GM23338 (cell line): Measurements from ENCODE around the gene SRGAP1. TPM values are rescaled to one million over a fixed set of nuclear protein-coding genes. Genes with fewer than 3 reads are reported as not detected.

ENCODE experiments used
- ATAC-seq: fragments of 200-7000 bp; cut with Tn5 transposase; 3 replicates; pipeline ENCODE4 v1.9.1; 2020
- DNase-seq: peaks from one replicate; pipeline ENCODE4 v3.0.0-alpha.2; 2015; ENCODE audit warnings: low spot score
- H2AFZ ChIP-seq: fragments of 200-600 bp; sonication (generic); 2 replicates; pipeline ENCODE4 v1.8.0; 2016; ENCODE audit warnings: antibody characterized with exemption, mild to moderate bottlenecking, moderate library complexity
- H3F3A ChIP-seq: fragments of 200-600 bp; sonication (generic); replicated peaks from 2 replicates; pipeline ENCODE4 v1.8.0; 2017; ENCODE audit warnings: antibody characterized with exemption, mixed run types, low read depth
- H3K27ac ChIP-seq: fragments of 200-600 bp; sonication (generic); 2 replicates; pipeline ENCODE4 v1.6.1; 2016; ENCODE audit warnings: low read depth
- H3K27me3 ChIP-seq: fragments of 200-600 bp; sonication (generic); 2 replicates; pipeline ENCODE4 v1.8.0; 2016; ENCODE audit warnings: mild to moderate bottlenecking, mixed run types, moderate library complexity; ENCODE audit not compliant: insufficient read depth
- H3K36me3 ChIP-seq: fragments of 200-600 bp; sonication (generic); 2 replicates; pipeline ENCODE4 v1.8.0; 2016; ENCODE audit warnings: mild to moderate bottlenecking; ENCODE audit not compliant: insufficient read depth
- H3K4me1 ChIP-seq: fragments of 200-600 bp; sonication (generic); 2 replicates; pipeline ENCODE4 v1.8.0; 2016; ENCODE audit warnings: mild to moderate bottlenecking, moderate library complexity; ENCODE audit not compliant: insufficient read depth
- H3K4me2 ChIP-seq: fragments of 200-600 bp; sonication (generic); 2 replicates; pipeline ENCODE4 v1.7.1; 2017; ENCODE audit warnings: mixed run types
- H3K4me3 ChIP-seq: fragments of 200-600 bp; sonication (generic); 2 replicates; pipeline ENCODE4 v1.6.1; 2016; ENCODE audit warnings: mixed run types
- H3K79me2 ChIP-seq: fragments of 200-600 bp; sonication (generic); replicated peaks from 2 replicates; pipeline ENCODE4 v1.8.0; 2017; ENCODE audit warnings: mild to moderate bottlenecking; ENCODE audit not compliant: insufficient read depth
- H3K9me2 ChIP-seq: fragments of 200-600 bp; sonication (generic); 2 replicates; pipeline ENCODE4 v1.8.0; 2017; ENCODE audit not compliant: insufficient read depth
- H4K20me1 ChIP-seq: fragments of 200-600 bp; sonication (generic); replicated peaks from 2 replicates; pipeline ENCODE4 v1.8.0; 2017; ENCODE audit warnings: mild to moderate bottlenecking; ENCODE audit not compliant: insufficient read depth
- H3K27ac Mint-ChIP-seq: 2 replicates; pipeline ENCODE4 v1.8.0; 2020; ENCODE audit warnings: inconsistent platforms, mild to moderate bottlenecking, moderate library complexity, mixed read lengths
- H3K27me3 Mint-ChIP-seq: 3 replicates; pipeline ENCODE4 v1.8.0; 2022; ENCODE audit warnings: low read depth, mild to moderate bottlenecking, moderate library complexity, mixed read lengths, inconsistent platforms; ENCODE audit not compliant: insufficient read depth, poor library complexity
- H3K36me3 Mint-ChIP-seq: 3 replicates; pipeline ENCODE4 v1.8.0; 2021; ENCODE audit warnings: low read depth, mild to moderate bottlenecking, inconsistent platforms, moderate library complexity, mixed read lengths
- H3K4me1 Mint-ChIP-seq: 3 replicates; pipeline ENCODE4 v1.8.0; 2020; ENCODE audit warnings: mild to moderate bottlenecking, inconsistent platforms, mixed read lengths
- H3K4me3 Mint-ChIP-seq: 3 replicates; pipeline ENCODE4 v1.8.0; 2021; ENCODE audit warnings: moderate library complexity, mild to moderate bottlenecking, inconsistent platforms, mixed read lengths
- H3K9me3 Mint-ChIP-seq: 3 replicates; pipeline ENCODE4 v1.8.0; 2020; ENCODE audit warnings: moderate library complexity, mild to moderate bottlenecking, inconsistent platforms, mixed read lengths
- ETS1 ChIP-seq: IDR thresholded peaks from 2 replicates; pipeline ENCODE4 v1.6.1; 2016; ENCODE audit warnings: antibody characterized with exemption
- EZH2 ChIP-seq: fragments of 200-600 bp; sonication (generic); IDR thresholded peaks from one replicate; pipeline ENCODE4 v1.8.0; 2017; ENCODE audit warnings: antibody characterized with exemption, mild to moderate bottlenecking, low read depth; ENCODE audit not compliant: unreplicated experiment
- EZH2phosphoT487 ChIP-seq: fragments of 200-600 bp; sonication (generic); IDR thresholded peaks from one replicate; pipeline ENCODE4 v1.8.1; 2018; ENCODE audit warnings: antibody characterized with exemption; ENCODE audit not compliant: unreplicated experiment
- JUNB ChIP-seq: IDR thresholded peaks from one replicate; pipeline ENCODE4 v1.6.1; 2016; ENCODE audit warnings: antibody characterized with exemption; ENCODE audit not compliant: unreplicated experiment
- NANOG ChIP-seq: IDR thresholded peaks from 2 replicates; pipeline ENCODE4 v1.6.1; 2016; ENCODE audit warnings: antibody characterized with exemption, borderline replicate concordance
- POLR2AphosphoS5 ChIP-seq: IDR thresholded peaks from 2 replicates; pipeline ENCODE4 v1.6.1; 2016; ENCODE audit warnings: antibody characterized with exemption, low read depth
- STAT1 ChIP-seq: IDR thresholded peaks from one replicate; pipeline ENCODE4 v1.6.1; 2016; ENCODE audit warnings: antibody characterized with exemption; ENCODE audit not compliant: unreplicated experiment
- ZNF114 ChIP-seq: fragments of 250-450 bp; sonication (Bioruptor Pico); IDR thresholded peaks from 2 replicates; pipeline ENCODE4 v1.5.0; 2020; ENCODE audit warnings: mild to moderate bottlenecking, moderate library complexity
- ZNF331 ChIP-seq: fragments of 250-450 bp; sonication (Bioruptor Pico); IDR thresholded peaks from 2 replicates; pipeline ENCODE4 v1.5.0; 2020; ENCODE audit warnings: low read depth, mild to moderate bottlenecking, moderate library complexity
- polyA plus RNA-seq: library from polyadenylated mRNA; unstranded; fragments of >200 nt; fragmentation: Nextera tagmentation; extraction: Ambion mirVana; gene quantifications from 2 replicates; pipeline ENCODE4 v1.2.1, GENCODE V29; 2016
- total RNA-seq: library from RNA; depleted of rRNA; stranded (reverse); fragments of >200 nt; shearing (Covaris generic); gene quantifications from 2 replicates; pipeline ENCODE4 v1.2.3, GENCODE V29; 2014
- TF ChIP-seq, protein P1 (sequence below), 2 experiments: fragments of 200-600 bp in 1 of 2; sonication (generic) in 1 of 2; conservative IDR thresholded peaks; 2 replicates each; pipeline versions ENCODE4 v1.5.1 to v1.6.1; 2016 to 2017; ENCODE audit warnings: antibody characterized with exemption in 2 of 2, low read depth in 2 of 2, mild to moderate bottlenecking in 2 of 2, moderate library complexity in 1 of 2
- TF ChIP-seq, protein P2 (sequence below): IDR thresholded peaks from one replicate; pipeline ENCODE4 v1.6.1; 2018; ENCODE audit warnings: antibody characterized with exemption; ENCODE audit not compliant: unreplicated experiment
- TF ChIP-seq, protein P3 (sequence below): fragments of 250-450 bp; sonication (Bioruptor Pico); IDR thresholded peaks from 2 replicates; pipeline ENCODE4 v1.5.0; 2020; ENCODE audit warnings: mild to moderate bottlenecking, moderate library complexity

The SRGAP1 gene
- total and polyA plus RNA-seq, 2 experiments from 2014 or later, result 6.1 to 8.1 TPM

GRCh38 chr12:64160711-64161060 lies 316.2 kb downstream of the SRGAP1 start:
- Histone ChIP-seq H3K36me3 (no peaks in the 10 kb centered on the region), H3K79me2 (no peaks in the 10 kb centered on the region), H4K20me1 (no peaks in the 10 kb centered on the region), H3K4me3 (no peak overlapping the region), H2AFZ (no peak overlapping the region), H3K4me2 (no peak overlapping the region), H3F3A (no peaks in the 10 kb centered on the region), H3K9me2 (0 out of 2 replicates have a peak, but pooled peaks cover under 1% of the 10 kb centered on the region), H3K4me1 (no peaks in the 10 kb centered on the region; the same call in 1 of the 2 replicates), H3K27me3 (no peaks in the 10 kb centered on the region), H3K27ac (no peak overlapping the region; the same call in 1 of the 2 replicates)
- TF ChIP-seq JUNB, result no peak
- TF ChIP-seq NANOG, result no peak
- no peak for TF ChIP-seq ZNF114 (CRISPR knock-in tag)
- TF ChIP-seq, protein P1, sequence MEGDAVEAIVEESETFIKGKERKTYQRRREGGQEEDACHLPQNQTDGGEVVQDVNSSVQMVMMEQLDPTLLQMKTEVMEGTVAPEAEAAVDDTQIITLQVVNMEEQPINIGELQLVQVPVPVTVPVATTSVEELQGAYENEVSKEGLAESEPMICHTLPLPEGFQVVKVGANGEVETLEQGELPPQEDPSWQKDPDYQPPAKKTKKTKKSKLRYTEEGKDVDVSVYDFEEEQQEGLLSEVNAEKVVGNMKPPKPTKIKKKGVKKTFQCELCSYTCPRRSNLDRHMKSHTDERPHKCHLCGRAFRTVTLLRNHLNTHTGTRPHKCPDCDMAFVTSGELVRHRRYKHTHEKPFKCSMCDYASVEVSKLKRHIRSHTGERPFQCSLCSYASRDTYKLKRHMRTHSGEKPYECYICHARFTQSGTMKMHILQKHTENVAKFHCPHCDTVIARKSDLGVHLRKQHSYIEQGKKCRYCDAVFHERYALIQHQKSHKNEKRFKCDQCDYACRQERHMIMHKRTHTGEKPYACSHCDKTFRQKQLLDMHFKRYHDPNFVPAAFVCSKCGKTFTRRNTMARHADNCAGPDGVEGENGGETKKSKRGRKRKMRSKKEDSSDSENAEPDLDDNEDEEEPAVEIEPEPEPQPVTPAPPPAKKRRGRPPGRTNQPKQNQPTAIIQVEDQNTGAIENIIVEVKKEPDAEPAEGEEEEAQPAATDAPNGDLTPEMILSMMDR (conservative IDR thresholded peaks at IDR 0.05; ENCODE audit: low read depth in 2 of 2), result no peak
- TF ChIP-seq EZH2, result no peak
- no peak for TF ChIP-seq EZH2phosphoT487
- TF ChIP-seq POLR2AphosphoS5, result no peak
- TF ChIP-seq, protein P2, sequence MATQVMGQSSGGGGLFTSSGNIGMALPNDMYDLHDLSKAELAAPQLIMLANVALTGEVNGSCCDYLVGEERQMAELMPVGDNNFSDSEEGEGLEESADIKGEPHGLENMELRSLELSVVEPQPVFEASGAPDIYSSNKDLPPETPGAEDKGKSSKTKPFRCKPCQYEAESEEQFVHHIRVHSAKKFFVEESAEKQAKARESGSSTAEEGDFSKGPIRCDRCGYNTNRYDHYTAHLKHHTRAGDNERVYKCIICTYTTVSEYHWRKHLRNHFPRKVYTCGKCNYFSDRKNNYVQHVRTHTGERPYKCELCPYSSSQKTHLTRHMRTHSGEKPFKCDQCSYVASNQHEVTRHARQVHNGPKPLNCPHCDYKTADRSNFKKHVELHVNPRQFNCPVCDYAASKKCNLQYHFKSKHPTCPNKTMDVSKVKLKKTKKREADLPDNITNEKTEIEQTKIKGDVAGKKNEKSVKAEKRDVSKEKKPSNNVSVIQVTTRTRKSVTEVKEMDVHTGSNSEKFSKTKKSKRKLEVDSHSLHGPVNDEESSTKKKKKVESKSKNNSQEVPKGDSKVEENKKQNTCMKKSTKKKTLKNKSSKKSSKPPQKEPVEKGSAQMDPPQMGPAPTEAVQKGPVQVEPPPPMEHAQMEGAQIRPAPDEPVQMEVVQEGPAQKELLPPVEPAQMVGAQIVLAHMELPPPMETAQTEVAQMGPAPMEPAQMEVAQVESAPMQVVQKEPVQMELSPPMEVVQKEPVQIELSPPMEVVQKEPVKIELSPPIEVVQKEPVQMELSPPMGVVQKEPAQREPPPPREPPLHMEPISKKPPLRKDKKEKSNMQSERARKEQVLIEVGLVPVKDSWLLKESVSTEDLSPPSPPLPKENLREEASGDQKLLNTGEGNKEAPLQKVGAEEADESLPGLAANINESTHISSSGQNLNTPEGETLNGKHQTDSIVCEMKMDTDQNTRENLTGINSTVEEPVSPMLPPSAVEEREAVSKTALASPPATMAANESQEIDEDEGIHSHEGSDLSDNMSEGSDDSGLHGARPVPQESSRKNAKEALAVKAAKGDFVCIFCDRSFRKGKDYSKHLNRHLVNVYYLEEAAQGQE, result no peak
- TF ChIP-seq, protein P3, sequence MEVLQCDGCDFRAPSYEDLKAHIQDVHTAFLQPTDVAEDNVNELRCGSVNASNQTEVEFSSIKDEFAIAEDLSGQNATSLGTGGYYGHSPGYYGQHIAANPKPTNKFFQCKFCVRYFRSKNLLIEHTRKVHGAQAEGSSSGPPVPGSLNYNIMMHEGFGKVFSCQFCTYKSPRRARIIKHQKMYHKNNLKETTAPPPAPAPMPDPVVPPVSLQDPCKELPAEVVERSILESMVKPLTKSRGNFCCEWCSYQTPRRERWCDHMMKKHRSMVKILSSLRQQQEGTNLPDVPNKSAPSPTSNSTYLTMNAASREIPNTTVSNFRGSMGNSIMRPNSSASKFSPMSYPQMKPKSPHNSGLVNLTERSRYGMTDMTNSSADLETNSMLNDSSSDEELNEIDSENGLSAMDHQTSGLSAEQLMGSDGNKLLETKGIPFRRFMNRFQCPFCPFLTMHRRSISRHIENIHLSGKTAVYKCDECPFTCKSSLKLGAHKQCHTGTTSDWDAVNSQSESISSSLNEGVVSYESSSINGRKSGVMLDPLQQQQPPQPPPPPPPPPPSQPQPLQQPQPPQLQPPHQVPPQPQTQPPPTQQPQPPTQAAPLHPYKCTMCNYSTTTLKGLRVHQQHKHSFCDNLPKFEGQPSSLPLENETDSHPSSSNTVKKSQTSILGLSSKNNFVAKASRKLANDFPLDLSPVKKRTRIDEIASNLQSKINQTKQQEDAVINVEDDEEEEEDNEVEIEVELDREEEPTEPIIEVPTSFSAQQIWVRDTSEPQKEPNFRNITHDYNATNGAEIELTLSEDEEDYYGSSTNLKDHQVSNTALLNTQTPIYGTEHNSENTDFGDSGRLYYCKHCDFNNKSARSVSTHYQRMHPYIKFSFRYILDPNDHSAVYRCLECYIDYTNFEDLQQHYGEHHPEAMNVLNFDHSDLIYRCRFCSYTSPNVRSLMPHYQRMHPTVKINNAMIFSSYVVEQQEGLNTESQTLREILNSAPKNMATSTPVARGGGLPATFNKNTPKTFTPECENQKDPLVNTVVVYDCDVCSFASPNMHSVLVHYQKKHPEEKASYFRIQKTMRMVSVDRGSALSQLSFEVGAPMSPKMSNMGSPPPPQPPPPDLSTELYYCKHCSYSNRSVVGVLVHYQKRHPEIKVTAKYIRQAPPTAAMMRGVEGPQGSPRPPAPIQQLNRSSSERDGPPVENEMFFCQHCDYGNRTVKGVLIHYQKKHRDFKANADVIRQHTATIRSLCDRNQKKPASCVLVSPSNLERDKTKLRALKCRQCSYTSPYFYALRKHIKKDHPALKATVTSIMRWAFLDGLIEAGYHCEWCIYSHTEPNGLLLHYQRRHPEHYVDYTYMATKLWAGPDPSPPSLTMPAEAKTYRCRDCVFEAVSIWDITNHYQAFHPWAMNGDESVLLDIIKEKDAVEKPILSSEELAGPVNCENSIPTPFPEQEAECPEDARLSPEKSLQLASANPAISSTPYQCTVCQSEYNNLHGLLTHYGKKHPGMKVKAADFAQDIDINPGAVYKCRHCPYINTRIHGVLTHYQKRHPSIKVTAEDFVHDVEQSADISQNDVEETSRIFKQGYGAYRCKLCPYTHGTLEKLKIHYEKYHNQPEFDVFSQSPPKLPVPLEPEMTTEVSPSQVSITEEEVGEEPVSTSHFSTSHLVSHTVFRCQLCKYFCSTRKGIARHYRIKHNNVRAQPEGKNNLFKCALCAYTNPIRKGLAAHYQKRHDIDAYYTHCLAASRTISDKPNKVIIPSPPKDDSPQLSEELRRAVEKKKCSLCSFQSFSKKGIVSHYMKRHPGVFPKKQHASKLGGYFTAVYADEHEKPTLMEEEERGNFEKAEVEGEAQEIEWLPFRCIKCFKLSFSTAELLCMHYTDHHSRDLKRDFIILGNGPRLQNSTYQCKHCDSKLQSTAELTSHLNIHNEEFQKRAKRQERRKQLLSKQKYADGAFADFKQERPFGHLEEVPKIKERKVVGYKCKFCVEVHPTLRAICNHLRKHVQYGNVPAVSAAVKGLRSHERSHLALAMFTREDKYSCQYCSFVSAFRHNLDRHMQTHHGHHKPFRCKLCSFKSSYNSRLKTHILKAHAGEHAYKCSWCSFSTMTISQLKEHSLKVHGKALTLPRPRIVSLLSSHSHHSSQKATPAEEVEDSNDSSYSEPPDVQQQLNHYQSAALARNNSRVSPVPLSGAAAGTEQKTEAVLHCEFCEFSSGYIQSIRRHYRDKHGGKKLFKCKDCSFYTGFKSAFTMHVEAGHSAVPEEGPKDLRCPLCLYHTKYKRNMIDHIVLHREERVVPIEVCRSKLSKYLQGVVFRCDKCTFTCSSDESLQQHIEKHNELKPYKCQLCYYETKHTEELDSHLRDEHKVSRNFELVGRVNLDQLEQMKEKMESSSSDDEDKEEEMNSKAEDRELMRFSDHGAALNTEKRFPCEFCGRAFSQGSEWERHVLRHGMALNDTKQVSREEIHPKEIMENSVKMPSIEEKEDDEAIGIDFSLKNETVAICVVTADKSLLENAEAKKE, result no peak
- TF ChIP-seq STAT1, result no peak
- no peak for TF ChIP-seq ETS1
- TF ChIP-seq ZNF331 (CRISPR knock-in tag), result no peak
- no peak overlapping the region for H3K27ac Mint-ChIP-seq
- no peak for DNase-seq
- H3K4me3 Mint-ChIP-seq, result no peak overlapping the region
- no peak for ATAC-seq
- no peaks in the 10 kb centered on the region for H3K4me1 Mint-ChIP-seq
- no peaks in the 10 kb centered on the region for H3K27me3 Mint-ChIP-seq
- H3K9me3 Mint-ChIP-seq, result 0 out of 3 replicates have a peak, but pooled peaks cover under 1% of the 10 kb centered on the region
- H3K36me3 Mint-ChIP-seq, result no peaks in the 10 kb centered on the region
